HFFc6 (cell line): ENCODE measurements around the gene CDKN2B. TPM values are rescaled to one million over a fixed set of nuclear protein-coding genes. Genes with fewer than 3 reads are reported as not detected.

Source experiments
- DNase-seq: peaks from one replicate; pipeline ENCODE4 v3.0.0-alpha.2; 2018
- H3K27ac Mint-ChIP-seq: 2 replicates; pipeline ENCODE4 v1.8.0; 2020; ENCODE audit warnings: mild to moderate bottlenecking, mixed read lengths
- H3K27me3 Mint-ChIP-seq: 2 replicates; pipeline ENCODE4 v1.8.0; 2021; ENCODE audit warnings: mild to moderate bottlenecking, moderate library complexity, mixed read lengths; ENCODE audit not compliant: insufficient read depth
- H3K36me3 Mint-ChIP-seq: 2 replicates; pipeline ENCODE4 v1.8.0; 2021; ENCODE audit warnings: low read depth, mixed read lengths
- H3K4me1 Mint-ChIP-seq: 2 replicates; pipeline ENCODE4 v1.8.0; 2020; ENCODE audit warnings: low read depth, mixed read lengths
- H3K4me3 Mint-ChIP-seq: 2 replicates; pipeline ENCODE4 v1.8.0; 2020; ENCODE audit warnings: mild to moderate bottlenecking, moderate library complexity, mixed read lengths
- H3K9me3 Mint-ChIP-seq: 2 replicates; pipeline ENCODE4 v1.8.0; 2020; ENCODE audit warnings: mild to moderate bottlenecking, mixed read lengths
- CTCF ChIP-seq: fragments of 200-600 bp; sonication (generic); IDR thresholded peaks from 2 replicates; pipeline ENCODE4 v1.5.0; 2021; ENCODE audit warnings: antibody characterized with exemption, mild to moderate bottlenecking
- total RNA-seq, 6 experiments: library from RNA; stranded (reverse); fragmentation: NEBNext Ultra II Directional; extraction: Animal tissue kit (Norgen Biotek cat#: 25700); gene quantifications; 2 replicates in 1 of 6; 3 replicates in 5 of 6; pipeline ENCODE4 v1.2.3, GENCODE V29; 2021

The CDKN2B gene
- total RNA-seq, 6 experiments from 2014 or later: 7.1 to 11.6 (median 8.9) TPM

- TF ChIP-seq CTCF: 0 out of 2 replicates have a peak, but pooled peaks have one; percentile 9
- Mint-ChIP-seq H3K27ac (no peak overlapping the region), H3K4me3 (peak overlapping the region; percentile 76), H3K27me3 (peaks cover 17% of the 10 kb centered on the region; the same call in 1 of the 2 replicates), H3K9me3 (peaks cover 6% of the 10 kb centered on the region), H3K36me3 (peaks cover 47% of the 10 kb centered on the region), H3K4me1 (peaks cover 60% of the 10 kb centered on the region)
- no peak for DNase-seq
Observed at GRCh38 chr9:21968331-21969010, 40.6 kb downstream of the CDKN2B start.

DNA sequence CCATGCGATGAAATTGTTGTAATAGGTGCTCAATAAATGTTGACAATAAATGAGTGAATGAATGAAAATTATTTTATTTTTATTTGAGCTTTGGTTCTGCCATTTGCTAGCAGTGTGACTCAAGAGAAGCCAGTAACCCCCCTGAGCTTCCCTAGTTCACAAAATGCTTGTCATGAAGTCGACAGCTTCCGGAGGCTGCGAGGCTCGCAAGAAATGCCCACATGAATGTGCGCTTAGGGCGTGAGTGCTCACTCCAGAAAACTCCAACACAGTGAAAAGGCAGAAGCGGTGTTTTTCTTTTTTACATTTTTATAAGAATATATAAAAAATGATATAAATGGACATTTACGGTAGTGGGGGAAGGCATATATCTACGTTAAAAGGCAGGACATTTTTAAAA is 41.4 kb downstream of the CDKN2B start:
- Mint-ChIP-seq H3K9me3 (peaks cover 9% of the 10 kb centered on the region), H3K4me1 (peaks cover 52% of the 10 kb centered on the region), H3K36me3 (peaks cover 54% of the 10 kb centered on the region), H3K27me3 (peaks cover 20% of the 10 kb centered on the region; the same call in 1 of the 2 replicates), H3K4me3 (no peak overlapping the region), H3K27ac (no peak overlapping the region)
- no peak for TF ChIP-seq CTCF
- no peak for DNase-seq

DNA sequence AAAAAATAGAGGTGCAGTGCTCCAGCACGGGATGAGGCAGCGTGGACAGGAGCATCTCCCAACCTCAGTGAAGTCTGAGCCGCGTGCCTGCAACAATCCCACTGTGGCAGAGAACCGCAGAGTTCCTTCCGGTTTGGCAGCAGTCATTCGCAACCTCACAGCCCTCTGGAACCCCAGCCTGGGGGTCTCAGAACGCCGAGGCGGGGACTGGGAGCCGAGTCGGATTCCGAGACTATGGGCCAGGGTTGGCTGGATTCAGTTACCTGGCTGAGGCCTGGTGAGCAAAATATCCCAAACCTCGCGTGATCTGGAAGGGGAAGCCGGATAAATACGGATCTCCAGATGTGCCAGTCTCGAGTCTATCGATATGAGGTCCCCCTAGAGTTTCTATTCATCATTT is 41.9 kb downstream of the CDKN2B start:
- H3K4me1 Mint-ChIP-seq: peaks cover 47% of the 10 kb centered on the region
- H3K4me3 Mint-ChIP-seq: no peak overlapping the region
- no peak for DNase-seq
- peaks cover 56% of the 10 kb centered on the region for H3K36me3 Mint-ChIP-seq
- peaks cover 9% of the 10 kb centered on the region for H3K9me3 Mint-ChIP-seq
- peaks cover 20% of the 10 kb centered on the region; the same call in 1 of the 2 replicates for H3K27me3 Mint-ChIP-seq
- H3K27ac Mint-ChIP-seq: no peak overlapping the region
- no peak for TF ChIP-seq CTCF

DNA sequence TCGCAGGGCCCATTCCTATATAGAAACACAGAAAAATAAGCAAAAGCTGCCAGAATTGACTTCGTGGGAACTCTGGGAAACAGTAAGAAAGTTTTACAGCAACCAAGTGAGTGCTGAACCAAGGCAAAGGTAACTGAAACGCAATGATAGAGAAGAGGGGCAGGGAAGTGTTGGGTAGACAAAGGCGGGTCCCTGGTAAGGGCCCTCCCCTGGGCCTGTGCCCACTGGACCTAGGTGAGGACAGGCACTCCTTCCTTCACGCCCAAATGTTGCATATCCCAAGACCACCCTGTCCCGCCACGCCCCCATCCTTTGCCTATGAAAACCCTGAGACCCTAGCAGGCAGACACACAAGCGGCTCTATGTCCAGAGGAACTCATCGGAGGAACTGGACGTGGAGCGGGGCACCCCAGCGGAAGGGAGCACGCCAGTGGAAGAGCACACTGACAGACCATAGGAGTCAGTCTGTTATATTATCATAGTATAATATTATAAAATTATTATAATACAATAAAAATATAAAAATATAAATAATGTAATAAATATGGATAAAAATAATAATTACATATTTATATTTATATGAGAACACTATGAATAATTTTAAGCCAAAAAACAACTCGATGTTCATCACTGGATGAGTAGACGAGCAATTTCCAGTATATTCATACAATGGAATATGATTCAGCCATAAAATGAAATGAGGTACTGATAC is 42.8 kb downstream of the CDKN2B start:
- peak overlapping the region; percentile 81; the same call in 1 of the 2 replicates for H3K4me3 Mint-ChIP-seq
- H3K4me1 Mint-ChIP-seq: peaks cover 38% of the 10 kb centered on the region
- H3K9me3 Mint-ChIP-seq: peaks cover 9% of the 10 kb centered on the region
- no peak for TF ChIP-seq CTCF
- no peak overlapping the region; the same call in 1 of the 2 replicates for H3K27ac Mint-ChIP-seq
- peaks cover 17% of the 10 kb centered on the region; the same call in 1 of the 2 replicates for H3K27me3 Mint-ChIP-seq
- no peak for DNase-seq
- peaks cover 55% of the 10 kb centered on the region for H3K36me3 Mint-ChIP-seq

DNA sequence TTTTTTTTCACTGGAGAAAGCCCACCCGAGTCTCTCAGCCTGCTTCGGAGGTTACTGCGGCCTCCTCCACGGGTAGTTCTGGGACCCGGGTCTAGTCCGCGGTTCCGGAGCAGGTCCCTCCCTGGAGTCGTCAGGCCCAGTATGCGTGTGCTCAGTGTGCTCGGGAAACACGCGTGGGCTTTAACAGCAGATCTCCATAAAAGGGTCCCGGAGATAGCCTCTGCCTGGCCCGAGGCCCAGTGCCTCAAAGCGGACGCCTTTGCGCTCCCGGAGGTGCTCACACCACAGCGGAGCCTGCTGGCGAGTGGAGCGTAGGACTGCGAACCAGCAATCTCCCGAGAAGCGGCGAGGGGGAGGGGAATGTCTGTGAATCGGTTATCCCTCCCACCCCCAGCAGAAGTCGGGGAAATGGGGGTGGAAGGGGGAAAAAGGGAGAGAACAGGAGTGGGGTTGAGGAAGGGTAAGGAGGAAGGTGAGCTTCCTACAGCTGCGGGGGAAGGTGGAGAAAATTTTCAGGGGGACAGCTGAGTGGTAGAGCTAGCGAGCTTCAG is 43.6 kb downstream of the CDKN2B start:
- peak overlapping the region; percentile 81 for H3K4me3 Mint-ChIP-seq
- H3K27me3 Mint-ChIP-seq: peaks cover 17% of the 10 kb centered on the region; the same call in 1 of the 2 replicates
- peak overlapping the region; percentile 69 for H3K27ac Mint-ChIP-seq
- peaks cover 49% of the 10 kb centered on the region for H3K36me3 Mint-ChIP-seq
- peaks cover 34% of the 10 kb centered on the region for H3K4me1 Mint-ChIP-seq
- peaks cover 9% of the 10 kb centered on the region for H3K9me3 Mint-ChIP-seq
- DNase-seq: peak; percentile 72
- TF ChIP-seq CTCF: peak; percentile 75
